Epidermal melanocyte (primary cell): ENCODE measurements around the gene GPR150.
"Not testable (repeated sequence)": the region's sequence is repeated elsewhere in the genome, so short reads cannot be mapped to it uniquely, and the experiment has no call there.

ENCODE experiments used
- DNase-seq: peaks from one replicate; pipeline ENCODE4 v3.0.0; 2011; ENCODE audit warnings: low spot score; ENCODE audit not compliant: insufficient read length

The GPR150 gene

GRCh38 chr5:95623706-95624105 lies 3.8 kb downstream of the GPR150 start:
- DNase-seq = no peak

GRCh38 chr5:95624368-95624767 lies 4.5 kb downstream of the GPR150 start:
- no peak for DNase-seq

- DNase-seq = no peak
Observed at GRCh38 chr5:95626701-95627100, 6.8 kb downstream of the GPR150 start.

- no peak for DNase-seq
Observed at GRCh38 chr5:95627971-95628810, 8.3 kb downstream of the GPR150 start.

GRCh38 chr5:95628933-95629332 lies 9.0 kb downstream of the GPR150 start:
- no peak for DNase-seq

GRCh38 chr5:95630394-95630917 lies 10.6 kb downstream of the GPR150 start:
- DNase-seq = no peak

GRCh38 chr5:95631255-95631958 lies 11.5 kb downstream of the GPR150 start:
- no peak for DNase-seq

GRCh38 chr5:95631991-95632675 lies 12.2 kb downstream of the GPR150 start:
- DNase-seq = no peak

GRCh38 chr5:95632942-95633341 lies 13.1 kb downstream of the GPR150 start:
- not testable (repeated sequence) for DNase-seq

- no peak for DNase-seq
Observed at GRCh38 chr5:95633671-95634070, 13.8 kb downstream of the GPR150 start.

GRCh38 chr5:95634081-95634480 lies 14.2 kb downstream of the GPR150 start:
- no peak for DNase-seq

GRCh38 chr5:95638632-95639031 lies 18.7 kb downstream of the GPR150 start:
- no peak for DNase-seq

GRCh38 chr5:95641741-95642220 lies 21.9 kb downstream of the GPR150 start:
- no peak for DNase-seq

- DNase-seq = no peak
Observed at GRCh38 chr5:95643152-95643551, 23.3 kb downstream of the GPR150 start.

- no peak for DNase-seq
Observed at GRCh38 chr5:95644351-95645042, 24.6 kb downstream of the GPR150 start.

- not testable (repeated sequence) for DNase-seq
Observed at GRCh38 chr5:95646226-95646568, 26.3 kb downstream of the GPR150 start.

GRCh38 chr5:95646569-95647431 lies 26.9 kb downstream of the GPR150 start, which contains the start of gene RFESD:
RFESD (plus strand) TSS chr5:95646777; CDS start chr5:95652272, 5,495 bp downstream.
- peak; percentile 74 for DNase-seq

- DNase-seq = no peak
Observed at GRCh38 chr5:95647886-95648860, 28.3 kb downstream of the GPR150 start.

- DNase-seq = no peak
Observed at GRCh38 chr5:95649274-95649673, 29.4 kb downstream of the GPR150 start.
